ENCODE results near the gene CEP128. TPM values are rescaled to one million over a fixed set of nuclear protein-coding genes. Genes with fewer than 3 reads are reported as not detected.
A peak's percentile ranks its signal among the peaks of the same experiment; 100 is the strongest.

Gene CEP128
- total RNA-seq, 1 experiment from 2014 or later = 29.3 TPM

GRCh38 chr14:80867091-80867490 lies 74.4 kb downstream of the CEP128 start:
- Histone ChIP-seq H3K36me3 (ENCODE audit: low read depth) (no peaks in the 10 kb centered on the region), H3K27me3 (ENCODE audit: insufficient read depth, low read depth) (no peaks in the 10 kb centered on the region), H3F3A (ENCODE audit: insufficient read depth, low read depth) (no peaks in the 10 kb centered on the region), H3K9me2 (ENCODE audit: insufficient read depth) (no peaks in the 10 kb centered on the region), H4K20me1 (ENCODE audit: insufficient read depth) (no peaks in the 10 kb centered on the region), H3K4me3 (no peak overlapping the region), H3K9me3 (ENCODE audit: insufficient read depth, low read depth) (peaks cover 10% of the 10 kb centered on the region), H3K4me1 (replicated peaks; ENCODE audit: insufficient read depth) (no peaks in the 10 kb centered on the region), H3K27ac (no peak overlapping the region), H2AFZ (no peak overlapping the region), H3K79me2 (ENCODE audit: low read depth) (no peaks in the 10 kb centered on the region), H3K4me2 (no peak overlapping the region)
- TF ChIP-seq EZH2 (IDR thresholded peaks at IDR 0.05; ENCODE audit: low read depth) = no peak
- TF ChIP-seq, protein P1, sequence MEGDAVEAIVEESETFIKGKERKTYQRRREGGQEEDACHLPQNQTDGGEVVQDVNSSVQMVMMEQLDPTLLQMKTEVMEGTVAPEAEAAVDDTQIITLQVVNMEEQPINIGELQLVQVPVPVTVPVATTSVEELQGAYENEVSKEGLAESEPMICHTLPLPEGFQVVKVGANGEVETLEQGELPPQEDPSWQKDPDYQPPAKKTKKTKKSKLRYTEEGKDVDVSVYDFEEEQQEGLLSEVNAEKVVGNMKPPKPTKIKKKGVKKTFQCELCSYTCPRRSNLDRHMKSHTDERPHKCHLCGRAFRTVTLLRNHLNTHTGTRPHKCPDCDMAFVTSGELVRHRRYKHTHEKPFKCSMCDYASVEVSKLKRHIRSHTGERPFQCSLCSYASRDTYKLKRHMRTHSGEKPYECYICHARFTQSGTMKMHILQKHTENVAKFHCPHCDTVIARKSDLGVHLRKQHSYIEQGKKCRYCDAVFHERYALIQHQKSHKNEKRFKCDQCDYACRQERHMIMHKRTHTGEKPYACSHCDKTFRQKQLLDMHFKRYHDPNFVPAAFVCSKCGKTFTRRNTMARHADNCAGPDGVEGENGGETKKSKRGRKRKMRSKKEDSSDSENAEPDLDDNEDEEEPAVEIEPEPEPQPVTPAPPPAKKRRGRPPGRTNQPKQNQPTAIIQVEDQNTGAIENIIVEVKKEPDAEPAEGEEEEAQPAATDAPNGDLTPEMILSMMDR (conservative IDR thresholded peaks at IDR 0.05) = no peak
- CTCF ChIA-PET = no interaction called here
- POLR2A ChIA-PET (ENCODE audit: unreplicated experiment) = no interaction called here
- no peak for DNase-seq
- intact Hi-C loops (cut with micrococcal nuclease; ENCODE audit: unreplicated experiment) = no loop called here
- no TSS peak for BruUV-seq (replicated peaks)

GRCh38 chr14:80865565-80865964 lies 76.0 kb downstream of the CEP128 start:
- Histone ChIP-seq H3K36me3 (ENCODE audit: low read depth) (peaks cover 3% of the 10 kb centered on the region; the same call in 1 of the 2 replicates), H3K9me2 (ENCODE audit: insufficient read depth) (no peaks in the 10 kb centered on the region), H3F3A (ENCODE audit: insufficient read depth, low read depth) (no peaks in the 10 kb centered on the region), H4K20me1 (ENCODE audit: insufficient read depth) (no peaks in the 10 kb centered on the region), H3K9me3 (ENCODE audit: insufficient read depth, low read depth) (peaks cover 10% of the 10 kb centered on the region), H3K27me3 (ENCODE audit: insufficient read depth, low read depth) (no peaks in the 10 kb centered on the region), H2AFZ (no peak overlapping the region), H3K79me2 (ENCODE audit: low read depth) (no peaks in the 10 kb centered on the region), H3K4me3 (no peak overlapping the region), H3K27ac (no peak overlapping the region), H3K4me2 (no peak overlapping the region), H3K4me1 (replicated peaks; ENCODE audit: insufficient read depth) (no peaks in the 10 kb centered on the region)
- POLR2A ChIA-PET (ENCODE audit: unreplicated experiment) = no interaction called here
- DNase-seq = no peak
- BruUV-seq (replicated peaks) = no TSS peak
- intact Hi-C loops (cut with micrococcal nuclease; ENCODE audit: unreplicated experiment) = no loop called here
- TF ChIP-seq, protein P1 (conservative IDR thresholded peaks at IDR 0.05) = no peak
- no peak for TF ChIP-seq EZH2 (IDR thresholded peaks at IDR 0.05; ENCODE audit: low read depth)
- CTCF ChIA-PET = no interaction called here

- no peaks in the 10 kb centered on the region for H3K9me2 ChIP-seq (ENCODE audit: insufficient read depth)
- H3K27me3 ChIP-seq (ENCODE audit: insufficient read depth, low read depth) = no peaks in the 10 kb centered on the region
- H3K4me3 ChIP-seq = no peak overlapping the region
- peaks cover 4% of the 10 kb centered on the region; the same call in 1 of the 2 replicates for H3K36me3 ChIP-seq (ENCODE audit: low read depth)
- intact Hi-C loops (cut with micrococcal nuclease; ENCODE audit: unreplicated experiment) = loop anchor here (2.0 to 5.0 kb wide), 3 partner anchors 124 to 1901 kb away; no protein-coding TSS in a partner anchor
- no peak overlapping the region for H3K4me2 ChIP-seq
- H3K4me1 ChIP-seq (replicated peaks; ENCODE audit: insufficient read depth) = no peaks in the 10 kb centered on the region
- H3K9me3 ChIP-seq (ENCODE audit: insufficient read depth, low read depth) = no peaks in the 10 kb centered on the region; the same call in none of the 2 replicates
- CTCF ChIA-PET = interaction anchor here (0.9 kb wide), 1 partner anchor 650 kb away, joined by 3 read pairs; no protein-coding TSS in a partner anchor
- H4K20me1 ChIP-seq (ENCODE audit: insufficient read depth) = no peaks in the 10 kb centered on the region
- TF ChIP-seq, protein P1 (conservative IDR thresholded peaks at IDR 0.05) = peak; percentile 70
- no peak for TF ChIP-seq EZH2 (IDR thresholded peaks at IDR 0.05; ENCODE audit: low read depth)
- no peaks in the 10 kb centered on the region for H3F3A ChIP-seq (ENCODE audit: insufficient read depth, low read depth)
- POLR2A ChIA-PET (ENCODE audit: unreplicated experiment) = interaction anchor here (0.6 kb wide), 1 partner anchor 650 kb away, joined by 4 read pairs; no protein-coding TSS in a partner anchor
- no TSS peak for BruUV-seq (replicated peaks)
- no peak overlapping the region for H2AFZ ChIP-seq
- no peak for DNase-seq
- H3K27ac ChIP-seq = no peak overlapping the region
- no peaks in the 10 kb centered on the region for H3K79me2 ChIP-seq (ENCODE audit: low read depth)
Measured at GRCh38 chr14:80862983-80863382, 78.6 kb downstream of the CEP128 start.

Measured in PC-9 (cell line).